Vein endothelial cell (primary cell): ENCODE results near the gene HSD11B1L. TPM values are rescaled to one million over a fixed set of nuclear protein-coding genes. Genes with fewer than 3 reads are reported as not detected.

Experiments used
- total RNA-seq: library from RNA; depleted of rRNA; stranded (reverse); fragments of >200 nt; gene quantifications from 2 replicates; pipeline ENCODE4 v1.2.3, GENCODE V29; 2012

HSD11B1L gene, protein sequence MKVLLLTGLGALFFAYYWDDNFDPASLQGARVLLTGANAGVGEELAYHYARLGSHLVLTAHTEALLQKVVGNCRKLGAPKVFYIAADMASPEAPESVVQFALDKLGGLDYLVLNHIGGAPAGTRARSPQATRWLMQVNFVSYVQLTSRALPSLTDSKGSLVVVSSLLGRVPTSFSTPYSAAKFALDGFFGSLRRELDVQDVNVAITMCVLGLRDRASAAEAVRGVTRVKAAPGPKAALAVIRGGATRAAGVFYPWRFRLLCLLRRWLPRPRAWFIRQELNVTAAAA
- 6.6 and 12.1 TPM in 2 replicates for total RNA-seq

DNA sequence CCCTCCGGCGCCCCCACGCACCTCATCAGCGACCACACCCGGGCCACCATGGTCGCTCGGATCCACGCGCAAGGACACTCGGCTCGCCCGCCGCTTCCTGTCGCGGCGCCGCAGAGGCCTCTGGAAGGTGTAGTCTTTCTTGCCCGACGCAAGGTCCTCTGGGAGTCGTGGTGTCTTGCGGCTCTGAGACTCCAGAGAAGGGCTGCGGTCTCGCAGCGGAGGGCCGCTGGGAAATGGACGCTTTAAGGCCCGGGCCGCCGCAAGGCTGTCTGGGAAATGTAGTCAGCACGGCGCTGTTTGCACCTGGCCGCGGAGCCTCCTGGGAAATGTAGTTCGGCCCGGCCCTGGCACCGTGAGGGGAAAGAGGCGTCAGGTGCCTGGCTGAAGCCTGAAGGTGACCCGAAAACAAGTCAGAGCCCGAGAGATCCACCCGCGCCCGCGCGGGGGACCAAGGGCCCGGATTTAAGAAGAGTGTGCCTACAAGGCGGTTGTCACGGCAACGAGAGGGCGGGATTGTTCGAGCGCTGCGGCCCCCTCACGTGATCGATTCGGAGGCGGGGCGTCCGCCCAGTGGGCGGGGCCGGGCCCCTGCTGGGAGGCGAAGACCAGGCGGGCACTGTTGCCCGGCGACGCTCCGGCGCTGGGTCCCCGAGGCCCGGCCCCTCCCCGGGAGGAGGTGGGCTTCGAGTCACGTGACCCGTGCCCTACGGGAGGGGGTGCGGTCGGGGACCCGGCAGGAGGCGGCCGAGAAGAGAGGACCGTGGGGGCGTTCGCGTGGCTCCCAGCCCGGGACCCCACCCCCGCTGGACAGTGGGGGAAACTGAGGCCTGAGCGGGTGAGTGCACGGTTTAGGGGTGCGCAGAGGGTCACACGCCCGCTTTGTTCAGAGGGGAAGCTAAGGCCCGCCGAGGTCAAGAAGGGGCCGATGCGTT is at the start of gene HSD11B1L, which contains the start of gene MICOS13:
Gene HSD11B1L (plus strand): TSS at position 591 of the 932 bp plus-strand sequence. CDS start 3,806 bp downstream, outside the sequence.
Gene MICOS13 (minus strand): TSS at position 80 of the 932 bp plus-strand sequence. CDS start 30 bp downstream, at position 50.

DNA sequence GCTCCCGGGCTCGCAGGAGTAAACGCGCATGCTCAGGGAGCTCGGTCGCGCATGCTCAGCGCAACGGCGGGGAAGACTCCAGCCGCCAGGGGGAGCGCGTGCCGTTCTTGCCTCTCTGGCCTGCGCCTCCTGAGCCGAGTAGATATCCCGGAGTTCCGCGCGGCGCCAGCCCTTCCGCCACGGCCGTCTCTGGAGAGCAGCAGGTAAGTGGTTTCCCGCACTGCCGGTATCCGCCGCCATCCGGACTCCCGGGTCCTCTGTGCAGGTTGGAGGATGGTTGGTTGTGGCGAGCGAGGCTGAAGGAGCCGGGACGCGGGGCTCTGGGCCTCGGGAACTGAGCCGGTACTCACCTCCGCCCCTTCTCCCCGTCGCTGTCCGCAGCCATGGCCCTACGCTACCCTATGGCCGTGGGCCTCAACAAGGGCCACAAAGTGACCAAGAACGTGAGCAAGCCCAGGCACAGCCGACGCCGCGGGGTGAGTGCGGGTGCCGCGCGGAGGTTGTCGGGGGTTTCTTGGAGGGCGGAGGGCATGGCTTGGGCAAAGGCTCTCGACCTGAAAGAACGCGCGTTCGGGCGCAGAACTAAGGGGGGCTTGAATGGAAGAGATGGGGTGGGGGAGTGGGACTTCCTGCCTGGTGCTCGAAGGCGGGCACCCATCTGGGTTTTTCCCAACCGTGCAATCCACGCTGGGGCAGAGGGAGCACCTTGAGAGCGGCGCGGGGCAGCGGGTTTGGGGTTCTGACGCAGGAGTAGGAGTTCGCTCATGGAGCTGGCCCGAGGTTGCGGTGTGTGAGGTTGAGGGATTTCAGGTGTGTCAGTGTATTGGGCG is 9.5 kb downstream of the HSD11B1L start, which contains the start of gene RPL36:
Gene RPL36 (plus strand): TSS at position 171 of the 830 bp plus-strand sequence. CDS start 213 bp downstream, at position 384.

DNA sequence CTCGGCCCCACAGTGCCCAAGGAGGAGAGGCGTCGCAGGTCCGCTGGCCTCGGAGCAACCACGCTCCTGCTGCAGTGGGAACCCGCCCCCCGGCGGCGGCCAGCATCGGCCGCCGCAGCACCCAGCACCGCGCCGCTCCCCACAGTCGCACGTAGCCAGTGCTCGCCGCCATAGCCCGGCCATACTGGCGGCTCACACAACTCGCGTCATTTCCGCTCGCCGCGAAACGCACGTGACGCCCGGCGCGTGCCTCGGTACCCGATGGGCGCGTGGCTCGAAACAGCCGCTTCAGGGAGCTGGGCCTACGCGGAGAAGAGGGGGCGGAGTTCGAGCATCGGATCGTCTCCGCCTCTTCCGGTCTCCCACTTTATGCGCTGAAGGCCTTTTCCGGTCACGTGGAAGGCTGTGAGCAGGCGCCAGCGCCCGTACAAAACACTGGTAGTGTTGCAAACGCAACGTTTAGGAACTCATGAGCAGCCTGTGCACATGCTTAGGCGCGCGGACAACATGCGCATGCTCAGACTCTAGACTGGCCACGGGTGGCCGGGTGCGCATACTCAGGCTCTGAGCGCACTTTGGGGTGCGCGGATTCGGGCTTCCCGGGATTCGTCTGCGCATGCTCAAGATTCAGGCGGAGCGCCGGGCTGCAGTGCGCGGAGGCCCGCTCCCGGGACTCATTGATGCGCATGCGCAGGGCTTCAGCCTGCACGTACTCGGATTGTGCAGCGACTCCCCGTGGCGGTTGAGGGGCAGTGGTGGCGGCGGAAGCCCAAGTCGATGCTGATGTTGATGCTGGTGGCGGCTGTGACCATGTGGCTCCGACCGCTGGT is 39.3 kb downstream of the HSD11B1L start, which contains the start of the genes CATSPERD and LONP1:
Gene CATSPERD (plus strand): TSS at position 677 of the 830 bp plus-strand sequence. CDS start 101 bp downstream, at position 778.
Gene LONP1 (minus strand): TSS at position 186 of the 830 bp plus-strand sequence. CDS start 14 bp downstream, at position 172.

Other genes with a start within 250 kb of the HSD11B1L start
- not detected in 2 replicates for gene ZNRF4, start 225.6 kb upstream of the HSD11B1L start, total RNA-seq
- gene TINCR, start 113.1 kb upstream of the HSD11B1L start, total RNA-seq = 0.29 TPM in 1 of 2 replicates, not detected in the other
- gene SAFB2, start 58.3 kb upstream of the HSD11B1L start, total RNA-seq = 32.0 and 48.5 TPM in 2 replicates
- gene SAFB, start 57.9 kb upstream of the HSD11B1L start, total RNA-seq = 45.4 and 51.1 TPM in 2 replicates
- 26.4 and 31.4 TPM in 2 replicates for gene MICOS13, start 511 bp upstream of the HSD11B1L start, total RNA-seq
- gene RPL36, start 9.3 kb downstream of the HSD11B1L start, total RNA-seq = 286 and 384 TPM in 2 replicates
- 67.2 and 71.9 TPM in 2 replicates for gene LONP1, start 39.1 kb downstream of the HSD11B1L start, total RNA-seq
- not detected in 2 replicates for gene CATSPERD, start 39.6 kb downstream of the HSD11B1L start, total RNA-seq
- 0.57 and 0.65 TPM in 2 replicates for gene PRR22, start 103.7 kb downstream of the HSD11B1L start, total RNA-seq
- gene DUS3L, start 110.1 kb downstream of the HSD11B1L start, total RNA-seq = 32.0 and 37.2 TPM in 2 replicates
- not detected in 2 replicates for gene NRTN, start 124.0 kb downstream of the HSD11B1L start, total RNA-seq
- gene FUT6, start 158.7 kb downstream of the HSD11B1L start, total RNA-seq = not detected in 2 replicates
- gene FUT3, start 170.4 kb downstream of the HSD11B1L start, total RNA-seq = not detected in 2 replicates
- not detected in 2 replicates for gene FUT5, start 189.5 kb downstream of the HSD11B1L start, total RNA-seq
- gene NDUFA11, start 222.8 kb downstream of the HSD11B1L start, total RNA-seq = 321 and 385 TPM in 2 replicates
- 6.9 and 9.1 TPM in 2 replicates for gene VMAC, start 223.8 kb downstream of the HSD11B1L start, total RNA-seq
- gene CAPS, start 233.2 kb downstream of the HSD11B1L start, total RNA-seq = 2.3 and 2.5 TPM in 2 replicates